Mesenchymal stem cell (in vitro differentiated cells and primary cell): ENCODE measurements around the gene CHN2.

Experiments
- DNase-seq: peaks from one replicate; pipeline ENCODE4 v3.0.0-alpha.2; 2013
- H2AFZ ChIP-seq: one replicate; pipeline ENCODE4 v1.6.1; 2013; ENCODE audit warnings: low read depth, mild to moderate bottlenecking, control low read depth, inconsistent platforms, low read length, moderate library complexity
- H2AK5ac ChIP-seq: 2 replicates; pipeline ENCODE4 v1.6.1; 2013; ENCODE audit warnings: low read length, moderate library complexity, mild to moderate bottlenecking, inconsistent platforms; ENCODE audit not compliant: severe bottlenecking
- H2BK120ac ChIP-seq: one replicate; pipeline ENCODE4 v1.6.1; 2013; ENCODE audit warnings: low read depth, mild to moderate bottlenecking, inconsistent platforms, low read length, moderate library complexity
- H2BK12ac ChIP-seq, 2 experiments: one replicate each; pipeline ENCODE4 v1.6.1; 2013; ENCODE audit warnings: inconsistent platforms in 2 of 2, low read length in 2 of 2, mild to moderate bottlenecking in 2 of 2, moderate library complexity in 2 of 2, control low read depth in 1 of 2
- H2BK15ac ChIP-seq: one replicate; pipeline ENCODE4 v1.6.1; 2013; ENCODE audit warnings: mild to moderate bottlenecking, low read depth, inconsistent platforms; ENCODE audit not compliant: poor library complexity, severe bottlenecking
- H2BK5ac ChIP-seq: 2 replicates; pipeline ENCODE4 v1.6.1; 2013; ENCODE audit warnings: low read depth, mild to moderate bottlenecking, low read length, control low read depth, inconsistent platforms; ENCODE audit not compliant: poor library complexity, severe bottlenecking
- H3K14ac ChIP-seq, 2 experiments: one replicate each; pipeline ENCODE4 v1.6.1; 2013; ENCODE audit warnings: inconsistent platforms in 2 of 2, low read length in 2 of 2, control low read depth in 1 of 2, mild to moderate bottlenecking in 1 of 2, moderate library complexity in 1 of 2
- H3K18ac ChIP-seq, 2 experiments: one replicate each; pipeline ENCODE4 v1.6.1; 2013; ENCODE audit warnings: inconsistent platforms in 2 of 2, low read length in 2 of 2, control low read depth in 1 of 2, low read depth in 1 of 2, mild to moderate bottlenecking in 1 of 2
- H3K23ac ChIP-seq, 2 experiments: one replicate each; pipeline ENCODE4 v1.6.1; 2013; ENCODE audit warnings: inconsistent platforms in 2 of 2, low read length in 2 of 2, mild to moderate bottlenecking in 2 of 2, moderate library complexity in 2 of 2, control low read depth in 1 of 2
- H3K27ac ChIP-seq: 2 replicates; pipeline ENCODE4 v1.5.1; 2013; ENCODE audit warnings: mild to moderate bottlenecking, moderate library complexity, low read length, control low read depth, inconsistent platforms; ENCODE audit not compliant: poor library complexity, severe bottlenecking
- H3K27me3 ChIP-seq, 2 experiments: 2 replicates each; pipeline versions ENCODE4 v1.6.1 to v1.7.0; 2013; ENCODE audit warnings: low read length in 2 of 2, mild to moderate bottlenecking in 2 of 2, moderate library complexity in 2 of 2, control low read depth in 1 of 2, inconsistent platforms in 1 of 2; ENCODE audit not compliant: control insufficient read depth in 1 of 2, insufficient read depth in 1 of 2
- H3K36me3 ChIP-seq, 2 experiments: 2 replicates each; pipeline versions ENCODE4 v1.6.1 to v1.7.0; 2013; ENCODE audit warnings: low read length in 2 of 2, control low read depth in 1 of 2, inconsistent platforms in 1 of 2, low read depth in 1 of 2, mild to moderate bottlenecking in 1 of 2; ENCODE audit not compliant: insufficient read depth in 2 of 2, control insufficient read depth in 1 of 2
- H3K4ac ChIP-seq, 2 experiments: one replicate each; pipeline ENCODE4 v1.6.1; 2013; ENCODE audit warnings: inconsistent platforms in 2 of 2, low read length in 2 of 2, mild to moderate bottlenecking in 2 of 2, moderate library complexity in 2 of 2, control low read depth in 1 of 2, low read depth in 1 of 2
- H3K4me1 ChIP-seq: 2 replicates; pipeline ENCODE4 v1.6.1; 2013; ENCODE audit warnings: low read depth, low read length, control low read depth; ENCODE audit not compliant: control insufficient read depth, insufficient read depth
- H3K4me2 ChIP-seq: 2 replicates; pipeline ENCODE4 v1.6.1; 2013; ENCODE audit warnings: low read length, mild to moderate bottlenecking, inconsistent platforms; ENCODE audit not compliant: poor library complexity, severe bottlenecking
- H3K4me3 ChIP-seq, 2 experiments: 2 replicates each; pipeline versions ENCODE4 v1.5.1 to v1.7.0; 2013; ENCODE audit warnings: low read length in 2 of 2, mild to moderate bottlenecking in 2 of 2, control low read depth in 1 of 2, low read depth in 1 of 2; ENCODE audit not compliant: insufficient read depth in 1 of 2
- H3K79me1 ChIP-seq: replicated peaks from 2 replicates; pipeline ENCODE4 v1.6.1; 2013; ENCODE audit warnings: mild to moderate bottlenecking, control low read depth, low read length, inconsistent platforms; ENCODE audit not compliant: poor library complexity, severe bottlenecking
- H3K9ac ChIP-seq: 2 replicates; pipeline ENCODE4 v1.7.0; 2013; ENCODE audit warnings: mild to moderate bottlenecking, low read length, moderate library complexity
- H3K9me3 ChIP-seq: 2 replicates; pipeline ENCODE4 v1.7.0; 2013; ENCODE audit warnings: mild to moderate bottlenecking, low read length; ENCODE audit not compliant: control insufficient read depth
- H4K8ac ChIP-seq: one replicate; pipeline ENCODE4 v1.6.1; 2013; ENCODE audit warnings: inconsistent platforms, mild to moderate bottlenecking, low read length, moderate library complexity
- H4K91ac ChIP-seq: one replicate; pipeline ENCODE4 v1.6.1; 2013; ENCODE audit warnings: mild to moderate bottlenecking, low read length, inconsistent platforms
- WGBS: methylation state at CpG from one replicate; pipeline ENCODE4 v1.1.7; 2013; ENCODE audit warnings: mixed read lengths; 5-methylcytosine and 5-hydroxymethylcytosine counted together

Gene CHN2

DNA sequence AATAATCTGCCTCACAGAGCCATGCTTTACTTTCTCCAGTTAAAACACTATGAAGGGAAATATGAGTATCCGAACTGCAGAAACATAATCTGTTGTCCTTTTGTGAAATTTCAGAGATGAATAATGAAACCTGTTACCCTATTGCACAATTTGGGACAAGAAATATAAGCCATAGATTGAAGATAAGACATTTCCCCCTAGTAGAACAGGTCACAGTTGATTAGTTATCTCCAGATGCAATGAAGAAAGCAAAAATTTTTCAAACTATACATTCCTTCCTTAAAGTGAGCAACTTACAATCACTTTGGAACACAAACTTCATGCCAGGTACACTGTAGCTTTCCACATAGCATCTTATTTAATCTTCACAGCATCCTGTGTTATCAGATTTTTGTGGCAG lies 2.3 kb upstream of the CHN2 start:
- WGBS = 80% methylated on average over 1 of the region's 1 CpG
- Histone ChIP-seq H3K4ac (no peak overlapping the region), H2BK15ac (no peak overlapping the region), H3K79me1 (no peaks in the 10 kb centered on the region), H3K27me3 (peaks cover 67 to 75% of the 10 kb centered on the region in 2 experiments), H2BK5ac (no peak overlapping the region), H3K4me2 (no peak overlapping the region), H3K4me3 (no peak overlapping the region), H2AK5ac (no peak overlapping the region), H2AFZ (no peak overlapping the region), H3K27ac (no peak overlapping the region), H2BK12ac (no peak overlapping the region), H3K23ac (no peak overlapping the region), H3K9me3 (no peaks in the 10 kb centered on the region), H3K4me1 (peaks cover 21% of the 10 kb centered on the region), H4K8ac (no peak overlapping the region), H3K36me3 (no peaks in the 10 kb centered on the region), H3K9ac (no peak overlapping the region), H3K14ac (no peak overlapping the region), H4K91ac (no peak overlapping the region), H3K18ac (no peak overlapping the region), H2BK120ac (no peak overlapping the region)
- DNase-seq = no peak

DNA sequence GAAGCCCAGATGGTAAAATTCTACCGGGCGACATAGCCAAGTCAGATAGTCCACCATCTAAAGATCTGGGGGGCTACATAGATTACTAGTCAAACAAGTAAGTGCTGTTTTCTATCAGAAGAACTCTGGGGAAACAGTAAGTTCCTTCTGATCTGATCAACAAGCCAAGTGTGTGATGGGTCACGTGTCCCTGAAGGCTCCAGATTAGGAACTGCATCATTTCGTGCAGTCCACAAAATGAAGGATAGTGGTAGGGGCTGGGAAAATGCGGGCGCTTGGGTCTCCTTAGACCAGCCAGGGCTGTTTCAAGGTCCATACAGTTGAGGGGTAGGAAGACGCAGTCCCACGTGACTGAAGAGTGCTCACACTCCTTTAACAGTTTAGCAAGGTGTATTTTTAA lies 1.8 kb upstream of the CHN2 start:
- Histone ChIP-seq H2BK120ac (no peak overlapping the region), H3K4ac (no peak overlapping the region), H2BK12ac (no peak overlapping the region), H3K27me3 (peaks cover 72 to 80% of the 10 kb centered on the region in 2 experiments), H2AK5ac (no peak overlapping the region), H3K4me1 (peaks cover 21% of the 10 kb centered on the region), H3K36me3 (no peaks in the 10 kb centered on the region), H3K4me3 (no peak overlapping the region), H3K23ac (no peak overlapping the region), H2BK15ac (no peak overlapping the region), H3K79me1 (no peaks in the 10 kb centered on the region), H3K18ac (no peak overlapping the region), H3K4me2 (no peak overlapping the region), H2BK5ac (no peak overlapping the region), H4K8ac (no peak overlapping the region), H2AFZ (no peak overlapping the region), H3K14ac (no peak overlapping the region), H3K27ac (no peak overlapping the region), H3K9ac (no peak overlapping the region), H4K91ac (no peak overlapping the region), H3K9me3 (no peaks in the 10 kb centered on the region)
- 92% methylated on average over 8 of the region's 8 CpGs for WGBS
- DNase-seq = no peak

DNA sequence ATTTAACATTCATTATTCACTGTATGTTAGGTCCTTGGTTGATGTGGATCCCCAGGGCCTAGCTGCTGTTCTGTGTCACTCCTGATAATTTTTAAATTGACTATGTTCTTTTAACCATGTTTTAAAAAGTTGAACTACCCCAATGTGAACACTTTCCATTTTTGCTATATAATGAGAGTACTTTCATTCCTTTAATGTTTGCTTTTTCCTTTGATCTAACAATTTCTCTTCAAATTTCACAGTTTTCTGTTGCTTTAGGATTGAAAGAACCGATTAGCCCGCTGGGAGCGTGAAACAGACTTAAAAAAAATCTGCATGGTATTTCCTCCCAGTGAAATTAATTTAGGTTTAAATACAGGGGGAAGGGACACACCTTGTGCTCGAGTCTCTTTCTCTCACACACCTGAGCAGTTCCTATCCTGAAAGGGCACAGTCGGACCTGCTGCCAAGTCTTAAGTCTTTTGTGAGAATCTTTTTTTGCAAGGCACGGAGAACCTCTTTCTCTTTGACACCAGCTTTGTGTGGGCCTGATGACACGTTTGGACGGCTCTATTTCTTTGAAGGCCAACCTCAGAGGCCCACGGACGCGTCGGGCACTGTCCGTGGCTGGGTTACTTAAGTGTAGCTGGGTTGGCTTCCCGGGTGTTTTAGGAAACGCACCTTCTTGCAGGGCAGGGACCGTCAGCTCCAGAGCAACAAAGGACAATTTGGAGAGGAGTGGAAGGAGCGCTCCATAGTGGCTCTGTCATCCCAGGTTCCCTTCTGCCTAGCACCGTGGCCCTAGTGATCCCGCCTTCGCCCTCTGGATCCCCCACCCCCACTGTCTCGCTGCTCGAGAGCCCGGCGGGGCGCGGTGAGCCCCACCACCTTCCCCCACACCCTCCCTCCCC lies 1.0 kb upstream of the CHN2 start:
- Histone ChIP-seq H4K91ac (no peak overlapping the region), H2BK120ac (no peak overlapping the region), H3K9ac (no peak overlapping the region), H3K27me3 (peaks cover 72 to 84% of the 10 kb centered on the region in 2 experiments), H4K8ac (no peak overlapping the region), H3K9me3 (no peaks in the 10 kb centered on the region), H3K79me1 (no peaks in the 10 kb centered on the region), H2AK5ac (no peak overlapping the region), H3K18ac (no peak overlapping the region), H3K4me3 (no peak overlapping the region), H3K4me1 (peaks cover 21% of the 10 kb centered on the region), H3K36me3 (no peaks in the 10 kb centered on the region), H3K27ac (no peak overlapping the region), H3K4ac (no peak overlapping the region), H3K23ac (no peak overlapping the region), H3K4me2 (no peak overlapping the region), H2AFZ (no peak overlapping the region), H2BK15ac (no peak overlapping the region), H2BK12ac (no peak overlapping the region), H2BK5ac (no peak overlapping the region), H3K14ac (no peak overlapping the region)
- 27% methylated on average over 12 of the region's 26 CpGs for WGBS
- no peak for DNase-seq

DNA sequence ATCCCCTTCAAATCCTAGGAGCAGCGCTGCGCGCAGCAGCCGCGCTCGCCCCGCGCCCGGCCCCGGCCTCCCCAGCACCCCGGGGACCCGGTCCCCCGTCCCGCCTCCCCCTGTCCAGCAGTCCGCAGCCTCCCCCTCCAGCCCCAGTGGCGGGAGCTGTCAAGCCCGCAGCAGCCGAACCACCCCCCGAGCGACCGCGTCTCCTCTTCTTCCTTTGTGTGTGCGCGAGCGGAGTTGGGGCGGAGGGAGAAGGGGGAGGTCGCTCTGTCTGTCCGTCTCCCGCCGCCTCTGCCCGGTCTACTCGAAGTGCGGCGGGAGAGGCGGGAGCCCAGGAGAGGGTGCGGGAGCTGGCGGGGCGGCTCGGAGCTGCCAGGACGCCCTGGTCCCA lies 375 bp upstream of the CHN2 start:
- no peak overlapping the region for H3K4ac ChIP-seq
- peak overlapping the region; percentile 95 for H3K4me2 ChIP-seq
- H3K4me3 ChIP-seq = peak overlapping the region; percentile 52 to 82
- peaks cover 71 to 84% of the 10 kb centered on the region in 2 experiments for H3K27me3 ChIP-seq
- no peak overlapping the region for H2BK5ac ChIP-seq
- no peak overlapping the region for H4K8ac ChIP-seq
- H3K4me1 ChIP-seq = peaks cover 21% of the 10 kb centered on the region
- DNase-seq = peak; percentile 9
- no peak overlapping the region for H3K14ac ChIP-seq
- WGBS = under 1% methylated on average over 20 of the region's 40 CpGs
- H2BK15ac ChIP-seq = no peak overlapping the region
- no peak overlapping the region for H3K23ac ChIP-seq
- H3K36me3 ChIP-seq = no peaks in the 10 kb centered on the region
- peak overlapping the region; percentile 36 for H2AFZ ChIP-seq
- no peak overlapping the region for H2BK120ac ChIP-seq
- no peaks in the 10 kb centered on the region for H3K9me3 ChIP-seq
- no peak overlapping the region for H3K27ac ChIP-seq
- no peak overlapping the region for H3K9ac ChIP-seq
- H4K91ac ChIP-seq = peak overlapping the region; percentile 50
- H3K18ac ChIP-seq = no peak overlapping the region
- no peaks in the 10 kb centered on the region for H3K79me1 ChIP-seq
- no peak overlapping the region for H2AK5ac ChIP-seq
- H2BK12ac ChIP-seq = no peak overlapping the region
